OCI-LY3 (cell line): ENCODE data around the gene MBP.

Source experiments
- H2AFZ ChIP-seq: fragments of 200-600, 300-600 bp; shearing (Covaris generic); 2 replicates; pipeline ENCODE4 v1.6.0; 2014; ENCODE audit warnings: antibody characterized with exemption, low read depth, low read length
- H3K27ac ChIP-seq: fragments of 200-600, 300-600 bp; sonication (generic); 2 replicates; pipeline ENCODE4 v1.5.1; 2014; ENCODE audit warnings: mild to moderate bottlenecking, low read length, moderate library complexity, mixed read lengths
- H3K27me3 ChIP-seq: fragments of 200-600, 300-600 bp; sonication (generic); 2 replicates; pipeline ENCODE4 v1.6.1; 2014; ENCODE audit warnings: low read depth, low read length, mixed read lengths
- H3K36me3 ChIP-seq: fragments of 200-600, 300-600 bp; sonication (generic); replicated peaks from 2 replicates; pipeline ENCODE3; 2014; ENCODE audit warnings: low read depth, low read length, mixed read lengths
- H3K4me1 ChIP-seq: fragments of 300-600, 200-600 bp; sonication (generic); 2 replicates; pipeline ENCODE4 v1.6.1; 2014; ENCODE audit warnings: low read length, mixed read lengths
- H3K4me2 ChIP-seq: fragments of 200-600, 300-600 bp; sonication (generic); 2 replicates; pipeline ENCODE4 v1.6.1; 2014; ENCODE audit warnings: low read length, mixed read lengths
- H3K4me3 ChIP-seq: fragments of 300-600, 200-600 bp; sonication (generic); 2 replicates; pipeline ENCODE4 v1.5.1; 2014; ENCODE audit warnings: antibody characterized with exemption, mild to moderate bottlenecking, low read length, moderate library complexity
- H3K79me2 ChIP-seq: fragments of 300-600, 200-600 bp; shearing (Covaris generic); 2 replicates; pipeline ENCODE4 v1.6.1; 2014; ENCODE audit warnings: mild to moderate bottlenecking, low read length, mixed read lengths
- H3K9ac ChIP-seq: fragments of 300-600, 200-600 bp; shearing (Covaris generic); 2 replicates; pipeline ENCODE4 v1.6.0; 2014; ENCODE audit warnings: mild to moderate bottlenecking, low read length, moderate library complexity
- H3K9me3 ChIP-seq: fragments of 200-600, 300-600 bp; shearing (Covaris generic); 2 replicates; pipeline ENCODE4 v1.6.1; 2014; ENCODE audit warnings: low read length, mixed read lengths; ENCODE audit not compliant: insufficient read depth
- H4K20me1 ChIP-seq: fragments of 200-600, 300-600 bp; sonication (generic); 2 replicates; pipeline ENCODE4 v1.6.1; 2016; ENCODE audit warnings: low read length, mixed read lengths; ENCODE audit not compliant: insufficient read depth
- CTCF ChIP-seq: fragments of 200-600, 300-600 bp; sonication (generic); IDR thresholded peaks from 2 replicates; pipeline ENCODE4 v1.5.1; 2014; ENCODE audit warnings: antibody characterized with exemption, low read length, low read depth
- EZH2phosphoT487 ChIP-seq: fragments of 200-600 bp; shearing (Covaris generic); IDR thresholded peaks from 2 replicates; pipeline ENCODE4 v1.6.1; 2018; ENCODE audit warnings: antibody characterized with exemption, mixed run types, low read depth

Gene MBP

DNA sequence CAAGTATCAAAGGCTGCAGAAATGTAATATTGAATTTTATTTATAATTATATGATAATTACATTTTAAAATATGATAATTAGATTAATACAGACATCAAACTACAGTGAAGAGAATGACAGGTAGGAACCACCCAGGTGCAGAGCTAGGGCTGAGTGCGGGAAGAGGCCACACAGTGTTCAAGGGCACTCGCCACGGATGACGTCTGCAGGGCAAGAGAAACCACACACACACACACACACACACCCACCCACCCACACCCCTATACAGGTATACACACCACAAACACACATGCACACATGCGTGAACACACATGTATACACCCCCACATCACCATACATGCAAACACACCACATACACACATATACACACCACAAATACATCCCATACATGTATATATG is 41.2 kb downstream of the MBP start:
- peaks cover under 1% of the 10 kb centered on the region; the same call in 1 of the 2 replicates for H3K4me1 ChIP-seq
- no peak overlapping the region for H3K9ac ChIP-seq
- peaks cover 20% of the 10 kb centered on the region for H3K79me2 ChIP-seq
- peaks cover 21% of the 10 kb centered on the region for H4K20me1 ChIP-seq
- no peak overlapping the region for H3K4me2 ChIP-seq
- peaks cover 24% of the 10 kb centered on the region for H3K36me3 ChIP-seq
- TF ChIP-seq CTCF (no peak), EZH2phosphoT487 (no peak)
- H3K27me3 ChIP-seq: no peaks in the 10 kb centered on the region
- H2AFZ ChIP-seq: no peak overlapping the region
- H3K27ac ChIP-seq: no peak overlapping the region
- H3K4me3 ChIP-seq: no peak overlapping the region
- H3K9me3 ChIP-seq: no peaks in the 10 kb centered on the region

DNA sequence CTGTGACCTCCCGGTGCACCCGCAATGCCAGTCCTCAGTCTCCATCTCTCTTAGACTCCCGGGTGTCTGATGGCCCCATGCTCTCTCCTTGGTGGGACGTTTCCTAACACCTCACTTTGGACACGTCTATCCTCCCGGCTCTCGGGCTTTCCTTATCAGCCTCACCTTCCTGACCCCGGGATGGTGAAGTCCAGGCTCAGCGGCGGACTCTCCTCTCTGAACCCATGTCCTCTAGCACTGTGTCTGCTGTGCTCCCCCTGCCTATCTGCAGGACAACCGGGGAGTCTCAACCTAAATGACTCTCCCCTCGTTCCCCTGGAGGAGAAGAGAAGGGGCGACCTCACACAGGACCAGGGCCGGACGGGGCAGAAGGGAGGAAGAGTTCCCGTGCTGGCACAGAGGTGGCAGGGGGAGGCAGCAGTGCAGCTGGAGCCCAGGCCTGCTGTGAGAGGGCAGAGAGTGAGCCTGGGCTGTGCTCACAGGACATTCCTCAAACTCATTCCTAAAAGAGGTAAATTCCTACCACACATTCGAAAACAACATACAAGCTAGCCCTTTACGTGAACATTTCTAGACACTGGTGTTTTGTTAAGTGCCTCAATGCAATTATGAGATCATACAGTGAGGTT is 41.9 kb downstream of the MBP start:
- TF ChIP-seq EZH2phosphoT487 (no peak), CTCF (no peak)
- H3K4me1 ChIP-seq: no peaks in the 10 kb centered on the region
- no peak overlapping the region for H2AFZ ChIP-seq
- H3K36me3 ChIP-seq: peaks cover 17% of the 10 kb centered on the region
- H3K9ac ChIP-seq: no peak overlapping the region
- H3K4me2 ChIP-seq: no peak overlapping the region
- no peak overlapping the region for H3K4me3 ChIP-seq
- H3K79me2 ChIP-seq: peaks cover 20% of the 10 kb centered on the region
- peaks cover 21% of the 10 kb centered on the region for H4K20me1 ChIP-seq
- H3K27ac ChIP-seq: no peak overlapping the region
- H3K27me3 ChIP-seq: no peaks in the 10 kb centered on the region
- no peaks in the 10 kb centered on the region for H3K9me3 ChIP-seq

- Histone ChIP-seq H3K36me3 (peaks cover 9% of the 10 kb centered on the region), H3K9ac (no peak overlapping the region), H3K9me3 (no peaks in the 10 kb centered on the region), H3K4me2 (no peak overlapping the region), H3K4me1 (no peaks in the 10 kb centered on the region), H3K27ac (no peak overlapping the region), H2AFZ (no peak overlapping the region), H4K20me1 (peaks cover 21% of the 10 kb centered on the region), H3K27me3 (no peaks in the 10 kb centered on the region), H3K79me2 (peaks cover 20% of the 10 kb centered on the region), H3K4me3 (no peak overlapping the region)
- TF ChIP-seq CTCF: no peak
- no peak for TF ChIP-seq EZH2phosphoT487
Observed at GRCh38 chr18:77089723-77090285, 42.8 kb downstream of the MBP start.

DNA sequence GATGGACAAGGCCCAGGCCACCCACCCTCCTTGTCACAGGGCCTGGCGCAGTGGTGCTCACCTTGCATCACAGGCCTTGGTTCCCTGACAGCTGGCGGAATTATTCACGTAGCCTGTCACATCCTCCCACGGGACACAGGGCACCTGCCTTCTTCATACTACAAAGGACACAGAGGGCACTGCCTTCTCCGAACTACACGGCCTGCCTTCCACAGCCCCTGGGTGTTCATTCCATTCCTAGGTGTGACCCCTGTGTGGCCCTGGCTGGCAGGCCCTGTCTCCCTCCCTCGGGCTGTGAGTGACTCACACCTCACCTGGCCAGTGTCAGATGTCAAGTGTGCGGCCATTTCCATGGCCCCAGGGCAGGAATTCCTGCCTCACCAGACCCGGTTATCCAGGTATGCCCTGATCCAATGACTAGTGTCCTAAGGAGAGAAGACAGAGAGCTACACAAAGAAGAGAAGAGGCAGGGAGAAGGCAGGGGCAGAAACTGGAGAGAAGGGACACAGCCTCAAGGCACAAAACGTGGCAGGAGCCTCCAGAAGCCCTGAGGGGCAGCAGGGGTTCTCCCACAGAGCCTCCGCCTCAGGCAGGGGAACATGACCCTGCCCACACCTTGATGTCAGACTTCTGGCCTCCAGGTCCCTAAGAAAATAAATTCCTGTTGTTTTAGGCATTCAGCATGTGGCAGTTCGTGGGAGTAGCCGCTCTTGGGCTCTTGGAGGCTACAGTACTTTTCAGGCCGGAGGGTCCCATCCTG is 43.4 kb downstream of the MBP start:
- no peak overlapping the region for H3K4me2 ChIP-seq
- no peak overlapping the region for H3K9ac ChIP-seq
- H3K27ac ChIP-seq: no peak overlapping the region
- no peak overlapping the region for H3K4me3 ChIP-seq
- no peaks in the 10 kb centered on the region for H3K27me3 ChIP-seq
- H3K36me3 ChIP-seq: peaks cover 4% of the 10 kb centered on the region
- H2AFZ ChIP-seq: no peak overlapping the region
- TF ChIP-seq EZH2phosphoT487 (no peak), CTCF (no peak)
- H4K20me1 ChIP-seq: peaks cover 21% of the 10 kb centered on the region
- no peaks in the 10 kb centered on the region for H3K9me3 ChIP-seq
- peaks cover 20% of the 10 kb centered on the region for H3K79me2 ChIP-seq
- H3K4me1 ChIP-seq: no peaks in the 10 kb centered on the region
